H1 (cell line): ENCODE results near the gene RPTOR. TPM values are rescaled to one million over a fixed set of nuclear protein-coding genes. Genes with fewer than 3 reads are reported as not detected.

ENCODE experiments used
- CTCF ChIA-PET: fragments of 300-600 bp; sonication (Branson Sonifier 250); formaldehyde crosslinking; loops from one replicate; lab custom pipeline; 2021; ENCODE audit not compliant: partially characterized antibody; lab: Charles Lee
- POLR2A ChIA-PET: fragments of 300-600 bp; sonication (Branson Sonifier 250); formaldehyde crosslinking; loops from one replicate; lab custom pipeline; 2021; ENCODE audit warnings: inconsistent platforms; ENCODE audit not compliant: partially characterized antibody; lab: Charles Lee
- DNase-seq, 2 experiments: peaks; one replicate each; pipeline versions ENCODE4 v3.0.0 to v3.0.0-alpha.2; 2010 to 2022; ENCODE audit warnings: low spot score in 2 of 2, low read depth in 1 of 2, mixed read lengths in 1 of 2
- FAIRE-seq: peaks from 2 replicates; lab custom pipeline; 2011; peaks lifted over from hg19 to GRCh38; lab: Jason Lieb, UNC
- H2AFZ ChIP-seq: 2 replicates; pipeline ENCODE4 v1.8.1; 2012; ENCODE audit warnings: low read length, inconsistent platforms
- H2AK5ac ChIP-seq: 2 replicates; pipeline ENCODE4 v1.6.1; 2013; ENCODE audit warnings: low read depth, low read length
- H2BK120ac ChIP-seq: replicated peaks from 2 replicates; pipeline ENCODE3; 2013; ENCODE audit warnings: low read depth, low read length, inconsistent platforms
- H2BK12ac ChIP-seq: 2 replicates; pipeline ENCODE4 v1.6.1; 2013; ENCODE audit warnings: low read depth, low read length
- H2BK15ac ChIP-seq: 2 replicates; pipeline ENCODE4 v1.6.1; 2013; ENCODE audit warnings: low read length
- H2BK20ac ChIP-seq: 2 replicates; pipeline ENCODE4 v1.6.1; 2013; ENCODE audit warnings: low read length
- H2BK5ac ChIP-seq: 2 replicates; pipeline ENCODE4 v1.6.1; 2013; ENCODE audit warnings: low read depth, low read length
- H3K14ac ChIP-seq: 2 replicates; pipeline ENCODE4 v1.6.1; 2013; ENCODE audit warnings: inconsistent platforms; ENCODE audit not compliant: insufficient read length
- H3K18ac ChIP-seq: 2 replicates; pipeline ENCODE4 v1.6.1; 2013; ENCODE audit warnings: low read length; ENCODE audit errors: extremely low read depth
- H3K23ac ChIP-seq: 2 replicates; pipeline ENCODE4 v1.6.1; 2013; ENCODE audit warnings: inconsistent platforms; ENCODE audit not compliant: insufficient read length
- H3K23me2 ChIP-seq: 2 replicates; pipeline ENCODE4 v1.6.1; 2013; ENCODE audit warnings: low read depth, low read length
- H3K27ac ChIP-seq: 2 replicates; pipeline ENCODE4 v1.6.1; 2011; ENCODE audit warnings: low read depth, low read length, inconsistent platforms
- H3K27me3 ChIP-seq, 4 experiments: replicated peaks in 1 of 4; 1 replicate in 1 of 4; 2 replicates in 3 of 4; pipeline versions ENCODE4 v1.6.1 to v1.8.1; 2011 to 2013; ENCODE audit warnings: low read length in 3 of 4, mild to moderate bottlenecking in 3 of 4, inconsistent platforms in 2 of 4, mixed read lengths in 2 of 4, moderate library complexity in 1 of 4; ENCODE audit not compliant: control insufficient read depth in 3 of 4, insufficient read depth in 3 of 4; ENCODE audit errors: extremely low read depth in 1 of 4
- H3K36me3 ChIP-seq, 4 experiments: 2 replicates each; pipeline versions ENCODE4 v1.6.1 to v1.8.1; 2011 to 2013; ENCODE audit warnings: mild to moderate bottlenecking in 4 of 4, low read length in 3 of 4, moderate library complexity in 2 of 4, control low read depth in 1 of 4, inconsistent platforms in 1 of 4; ENCODE audit not compliant: insufficient read depth in 4 of 4, control insufficient read depth in 2 of 4
- H3K4ac ChIP-seq: replicated peaks from 2 replicates; pipeline ENCODE3; 2013; ENCODE audit warnings: low read length, low read depth, mixed read lengths, inconsistent platforms; ENCODE audit not compliant: insufficient read length
- H3K4me1 ChIP-seq, 4 experiments: replicated peaks in 1 of 4; 1 replicate in 1 of 4; 2 replicates in 3 of 4; pipeline versions ENCODE4 v1.6.1 to v1.8.1; 2011 to 2013; ENCODE audit warnings: low read length in 3 of 4, inconsistent platforms in 2 of 4, mixed read lengths in 1 of 4; ENCODE audit not compliant: insufficient read depth in 4 of 4, control insufficient read depth in 3 of 4
- H3K4me2 ChIP-seq, 2 experiments: 2 replicates each; pipeline versions ENCODE4 v1.6.1 to v1.8.1; 2011 to 2013; ENCODE audit warnings: low read depth in 2 of 2, low read length in 2 of 2, control low read depth in 1 of 2, inconsistent platforms in 1 of 2, mild to moderate bottlenecking in 1 of 2; ENCODE audit not compliant: insufficient read depth in 1 of 2
- H3K4me3 ChIP-seq, 4 experiments: fragments of 200-600, 300-600 bp in 1 of 4; sonication (generic), shearing (Covaris generic), sonication (Bioruptor Twin) in 1 of 4; 2 replicates each; pipeline versions ENCODE4 v1.5.1 to v1.8.1; 2011 to 2016; ENCODE audit warnings: low read length in 4 of 4, low read depth in 3 of 4, control low read depth in 2 of 4, inconsistent platforms in 2 of 4, mild to moderate bottlenecking in 2 of 4, mixed read lengths in 1 of 4, moderate library complexity in 1 of 4; ENCODE audit not compliant: insufficient read depth in 2 of 4; ENCODE audit errors: extremely low read depth in 1 of 4
- H3K56ac ChIP-seq: replicated peaks from 2 replicates; pipeline ENCODE3; 2013; ENCODE audit warnings: low read depth, mild to moderate bottlenecking, mixed read lengths, low read length, inconsistent platforms; ENCODE audit not compliant: insufficient read length
- H3K79me1 ChIP-seq: 2 replicates; pipeline ENCODE4 v1.6.1; 2013; ENCODE audit warnings: low read depth, low read length, control low read depth
- H3K79me2 ChIP-seq, 2 experiments: 2 replicates each; pipeline versions ENCODE4 v1.6.1 to v1.8.1; 2012 to 2013; ENCODE audit warnings: low read length in 2 of 2, mild to moderate bottlenecking in 2 of 2, inconsistent platforms in 1 of 2; ENCODE audit not compliant: insufficient read depth in 2 of 2, control insufficient read depth in 1 of 2
- H3K9ac ChIP-seq, 4 experiments: replicated peaks in 1 of 4; 1 replicate in 1 of 4; 2 replicates in 3 of 4; pipeline versions ENCODE4 v1.6.1 to v1.8.1; 2011 to 2013; ENCODE audit warnings: low read depth in 3 of 4, low read length in 3 of 4, control low read depth in 2 of 4, mild to moderate bottlenecking in 2 of 4, moderate library complexity in 2 of 4, inconsistent platforms in 1 of 4; ENCODE audit errors: extremely low read depth in 1 of 4
- H3K9me3 ChIP-seq, 2 experiments: 2 replicates each; pipeline versions ENCODE4 v1.6.1 to v1.8.1; 2012 to 2013; ENCODE audit warnings: mild to moderate bottlenecking in 2 of 2, moderate library complexity in 2 of 2, control low read depth in 1 of 2, inconsistent platforms in 1 of 2, low read depth in 1 of 2, low read length in 1 of 2, mixed read lengths in 1 of 2; ENCODE audit not compliant: insufficient read depth in 2 of 2
- H4K20me1 ChIP-seq, 2 experiments: replicated peaks in 1 of 2; 2 replicates each; pipeline versions ENCODE3 to v1.8.1; 2011 to 2013; ENCODE audit warnings: inconsistent platforms in 2 of 2, low read length in 2 of 2, mild to moderate bottlenecking in 1 of 2; ENCODE audit not compliant: insufficient read depth in 2 of 2, control insufficient read depth in 1 of 2
- H4K5ac ChIP-seq: 2 replicates; pipeline ENCODE4 v1.6.1; 2013; ENCODE audit warnings: low read length, low read depth, mixed read lengths, inconsistent platforms; ENCODE audit not compliant: insufficient read length
- H4K8ac ChIP-seq: 2 replicates; pipeline ENCODE4 v1.8.0; 2013; ENCODE audit warnings: mild to moderate bottlenecking, moderate library complexity, low read length, inconsistent platforms; ENCODE audit not compliant: insufficient read depth; ENCODE audit errors: extremely low read depth
- H4K91ac ChIP-seq: replicated peaks from 2 replicates; pipeline ENCODE3; 2013; ENCODE audit warnings: low read length, mixed read lengths, inconsistent platforms; ENCODE audit not compliant: insufficient read length
- ASH2L ChIP-seq: fragments of 200-600, 300-600 bp; sonication (generic); IDR thresholded peaks from one replicate; pipeline ENCODE4 v1.7.1; 2017; ENCODE audit warnings: low read length
- RBBP5 ChIP-seq: IDR thresholded peaks from 2 replicates; pipeline ENCODE4 v1.7.1; 2012; ENCODE audit warnings: low read depth, mild to moderate bottlenecking, inconsistent platforms, low read length, moderate library complexity, borderline replicate concordance
- SP2 ChIP-seq: IDR thresholded peaks from 2 replicates; pipeline ENCODE4 v1.6.1; 2012; ENCODE audit warnings: mild to moderate bottlenecking, low read length, inconsistent platforms
- TAF7 ChIP-seq: optimal IDR thresholded peaks from 2 replicates; pipeline ENCODE3; 2011; ENCODE audit warnings: low read depth, mild to moderate bottlenecking, inconsistent platforms, low read length, moderate library complexity, borderline replicate concordance
- ZNF274 ChIP-seq: IDR thresholded peaks from 2 replicates; pipeline ENCODE4 v1.7.0; 2012; ENCODE audit warnings: low read length, borderline replicate concordance; ENCODE audit errors: extremely low read depth
- WGBS, 2 experiments: shearing (Covaris generic) in 1 of 2; methylation state at CpG; one replicate each; pipeline versions ENCODE4 v1.1.6 to v1.1.7; 2013 to 2015; ENCODE audit warnings: low lambda C conversion rate in 2 of 2, mixed read lengths in 2 of 2, inconsistent platforms in 1 of 2, low coverage in 1 of 2, missing lambda C conversion rate in 1 of 2; ENCODE audit not compliant: insufficient replicate concordance in 2 of 2, insufficient coverage in 1 of 2, insufficient read length in 1 of 2; ENCODE audit errors: extremely low coverage in 1 of 2, missing lambda C conversion rate in 1 of 2; 5-methylcytosine and 5-hydroxymethylcytosine counted together
- polyA plus RNA-seq, 7 experiments: library from polyadenylated mRNA; depleted of rRNA in 3 of 7; stranded (reverse) in 5 of 7; unstranded in 2 of 7; fragments of >200 nt in 5 of 7; fragments of 200-250 nt in 2 of 7; gene quantifications; 1 replicate in 5 of 7; 2 replicates in 1 of 7; 4 replicates in 1 of 7; pipeline versions ENCODE4 v1.2.1 to v1.2.3, GENCODE V29; 2011 to 2013; ENCODE audit warnings: missing spikeins in 2 of 7, mixed read lengths in 2 of 7
- total RNA-seq: library from RNA; stranded (reverse); fragmentation: NEBNext Ultra II Directional; extraction: Animal tissue kit (Norgen Biotek cat#: 25700); gene quantifications from 2 replicates; pipeline ENCODE4 v1.2.1, GENCODE V29; 2021

RPTOR gene
- total and polyA plus RNA-seq, 2 of the 8 experiments (the other 6 are each of a cell fraction or from before 2014, with no cell fraction given) = 6.9 to 28.7 TPM

GRCh38 chr17:80851277-80851925 lies 306.8 kb downstream of the RPTOR start:
- POLR2A ChIA-PET = interaction anchor here (0.7 kb wide), 1 partner anchor 23 kb away, joined by 5 read pairs; no protein-coding TSS in a partner anchor
- Histone ChIP-seq H2BK15ac (no peak overlapping the region), H3K14ac (no peak overlapping the region), H3K9me3 (no peaks in the 10 kb centered on the region), H3K27ac (no peak overlapping the region), H3K18ac (no peak overlapping the region), H3K4me2 (no peak overlapping the region), H3K23me2 (no peaks in the 10 kb centered on the region; the same call in 1 of the 2 replicates), H2BK20ac (no peak overlapping the region), H4K20me1 (peaks cover 0 to 2% of the 10 kb centered on the region in 2 experiments), H3K23ac (no peak overlapping the region), H2AK5ac (no peak overlapping the region), H4K91ac (no peak overlapping the region), H3K79me1 (peaks cover 2% of the 10 kb centered on the region), H3K9ac (no peak overlapping the region), H4K8ac (no peak overlapping the region), H3K4me3 (no peak overlapping the region), H3K79me2 (no peaks in the 10 kb centered on the region), H3K27me3 (no peaks in the 10 kb centered on the region), H3K36me3 (no peaks in the 10 kb centered on the region), H2BK120ac (no peak overlapping the region), H2BK12ac (no peak overlapping the region), H3K56ac (no peak overlapping the region), H4K5ac (no peak overlapping the region), H2BK5ac (no peak overlapping the region), H3K4ac (no peak overlapping the region), H2AFZ (no peak overlapping the region), H3K4me1 (peaks cover 0 to 11% (median 0%) of the 10 kb centered on the region in 4 experiments; a peak in 1 of 7 replicates)
- no peak for FAIRE-seq
- WGBS, 2 experiments = 90% methylated on average over 17 of the region's 17 CpGs; no CpG with 5 or more reads in 1 of the 2 experiments
- DNase-seq = no peak
- CTCF ChIA-PET = interaction anchor here (0.5 to 1.6 kb wide), 3 partner anchors 11 to 976 kb away, joined by 3 to 5 read pairs (median 3); no protein-coding TSS in a partner anchor
- TF ChIP-seq SP2 = no peak
- TF ChIP-seq ASH2L = no peak
- no peak for TF ChIP-seq TAF7
- TF ChIP-seq RBBP5 = no peak
- no peak for TF ChIP-seq ZNF274
